GM15510 (cell line): ENCODE results near the gene C3orf33.

Experiments
- POLR2A ChIP-seq: IDR thresholded peaks from 3 replicates; pipeline ENCODE4 v1.6.1; 2011; ENCODE audit warnings: borderline replicate concordance; ENCODE audit not compliant: insufficient read length; ENCODE audit errors: extremely low read depth

Gene C3orf33

GRCh38 chr3:155745795-155746550 lies 60.1 kb downstream of the C3orf33 start:
- TF ChIP-seq POLR2A: no peak

- no peak for TF ChIP-seq POLR2A
These were observed 61.3 kb downstream of the C3orf33 start, which contains the start of gene PLCH1 for GRCh38 chr3:155744626-155745324. PLCH1 (minus strand) TSS chr3:155745071; CDS start chr3:155704224, 40,847 bp downstream.

- TF ChIP-seq POLR2A: no peak
These were observed 62.0 kb downstream of the C3orf33 start for GRCh38 chr3:155744010-155744625.

- TF ChIP-seq POLR2A: no peak
These were observed 62.5 kb downstream of the C3orf33 start for GRCh38 chr3:155743606-155744005.

- TF ChIP-seq POLR2A: no peak
These were observed 63.6 kb downstream of the C3orf33 start for GRCh38 chr3:155742349-155742965.

- TF ChIP-seq POLR2A: no peak
These were observed 64.5 kb downstream of the C3orf33 start for GRCh38 chr3:155741603-155742002.

- no peak for TF ChIP-seq POLR2A
These were observed 65.0 kb downstream of the C3orf33 start for GRCh38 chr3:155741101-155741500.

GRCh38 chr3:155739154-155739553 lies 66.9 kb downstream of the C3orf33 start:
- TF ChIP-seq POLR2A: no peak

GRCh38 chr3:155738580-155739076 lies 67.5 kb downstream of the C3orf33 start:
- TF ChIP-seq POLR2A: no peak

GRCh38 chr3:155737844-155738460 lies 68.1 kb downstream of the C3orf33 start:
- TF ChIP-seq POLR2A: no peak

- no peak for TF ChIP-seq POLR2A
These were observed 69.7 kb downstream of the C3orf33 start for GRCh38 chr3:155736381-155736780.

- TF ChIP-seq POLR2A: no peak
These were observed 75.2 kb downstream of the C3orf33 start for GRCh38 chr3:155730843-155731242.

- no peak for TF ChIP-seq POLR2A
These were observed 78.2 kb downstream of the C3orf33 start for GRCh38 chr3:155727836-155728235.

- TF ChIP-seq POLR2A: no peak
These were observed 91.8 kb downstream of the C3orf33 start for GRCh38 chr3:155714295-155714718.
